ENCODE results near the gene XAGE1B. TPM values are rescaled to one million over a fixed set of nuclear protein-coding genes. Genes with fewer than 3 reads are reported as not detected.

The XAGE1B gene
- total and polyA plus RNA-seq, 2 of the 8 experiments (the other 6 are each of a cell fraction or from before 2014, with no cell fraction given) = not detected

DNA sequence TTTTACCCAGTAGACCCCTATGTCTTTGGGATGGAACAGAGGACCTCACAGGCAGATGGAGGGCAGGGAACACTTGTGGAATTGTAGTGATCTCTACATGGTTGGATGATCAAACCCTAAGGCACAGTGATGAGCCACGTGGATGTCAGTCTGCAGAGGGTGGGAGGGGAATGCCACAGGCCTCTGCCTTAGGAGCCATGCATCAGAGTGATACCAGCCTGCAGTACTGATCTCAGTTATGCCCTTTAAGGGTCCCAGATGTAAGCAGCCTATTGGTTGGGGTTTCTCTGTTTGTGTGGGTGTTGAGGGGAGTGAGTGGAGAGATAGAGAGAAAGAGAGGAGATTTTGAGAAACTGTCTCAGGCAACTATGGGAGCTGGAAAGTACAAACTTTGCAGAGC lies 39.9 kb upstream of the XAGE1B start:
- Histone ChIP-seq H3K4ac (replicated peaks; ENCODE audit: insufficient read length, low read depth, low read length) (no peak overlapping the region), H3K9ac (replicated peaks in 1 of 4; ENCODE audit: extremely low read depth in 1 of 4, low read depth in 3 of 4, low read length in 3 of 4) (no peak overlapping the region), H3K4me3 (ENCODE audit: extremely low read depth in 1 of 4, insufficient read depth in 2 of 4, low read depth in 3 of 4, low read length in 4 of 4) (no peak overlapping the region), H4K20me1 (replicated peaks in 1 of 2; ENCODE audit: control insufficient read depth in 1 of 2, insufficient read depth in 2 of 2, low read length in 2 of 2) (no peaks in the 10 kb centered on the region), H3K27me3 (replicated peaks in 1 of 4; ENCODE audit: control insufficient read depth in 3 of 4, extremely low read depth in 1 of 4, insufficient read depth in 3 of 4, low read length in 3 of 4) (no peaks in the 10 kb centered on the region), H2BK5ac (ENCODE audit: low read depth, low read length) (no peak overlapping the region), H3K4me2 (ENCODE audit: insufficient read depth in 1 of 2, low read depth in 2 of 2, low read length in 2 of 2) (no peak overlapping the region), H3K14ac (ENCODE audit: insufficient read length) (no peak overlapping the region), H2BK12ac (ENCODE audit: low read depth, low read length) (no peak overlapping the region), H2AFZ (ENCODE audit: low read length) (no peak overlapping the region), H3K9me3 (ENCODE audit: insufficient read depth in 2 of 2, low read depth in 1 of 2, low read length in 1 of 2) (no peaks in the 10 kb centered on the region), H3K56ac (replicated peaks; ENCODE audit: insufficient read length, low read depth, low read length) (no peak overlapping the region), H2BK15ac (ENCODE audit: low read length) (no peak overlapping the region), H3K4me1 (replicated peaks in 1 of 4; ENCODE audit: control insufficient read depth in 3 of 4, insufficient read depth in 4 of 4, low read length in 3 of 4) (no peaks in the 10 kb centered on the region), H3K23me2 (ENCODE audit: low read depth, low read length) (no peaks in the 10 kb centered on the region), H2BK20ac (ENCODE audit: low read length) (no peak overlapping the region), H2AK5ac (ENCODE audit: low read depth, low read length) (no peak overlapping the region), H3K18ac (ENCODE audit: extremely low read depth, low read length) (no peak overlapping the region), H3K27ac (ENCODE audit: low read depth, low read length) (no peak overlapping the region), H3K23ac (ENCODE audit: insufficient read length) (no peak overlapping the region), H4K8ac (ENCODE audit: extremely low read depth, insufficient read depth, low read length) (no peak overlapping the region), H4K5ac (ENCODE audit: insufficient read length, low read depth, low read length) (no peak overlapping the region), H3K79me2 (ENCODE audit: control insufficient read depth in 1 of 2, insufficient read depth in 2 of 2, low read length in 2 of 2) (no peaks in the 10 kb centered on the region), H2BK120ac (replicated peaks; ENCODE audit: low read depth, low read length) (no peak overlapping the region), H4K91ac (replicated peaks; ENCODE audit: insufficient read length, low read length) (no peak overlapping the region), H3K36me3 (ENCODE audit: control insufficient read depth in 2 of 4, insufficient read depth in 4 of 4, low read length in 3 of 4) (no peaks in the 10 kb centered on the region), H3K79me1 (ENCODE audit: low read depth, low read length) (no peaks in the 10 kb centered on the region)
- POLR2A ChIA-PET (ENCODE audit: partially characterized antibody) = no interaction called here
- CTCF ChIA-PET (ENCODE audit: partially characterized antibody) = interaction anchor here (0.6 kb wide), 1 partner anchor 18 kb away, joined by 3 read pairs; no protein-coding TSS in a partner anchor
- WGBS, 2 experiments (ENCODE audit: extremely low coverage in 1 of 2, insufficient coverage in 1 of 2, insufficient read length in 1 of 2, insufficient replicate concordance in 2 of 2, low coverage in 1 of 2, low lambda C conversion rate in 2 of 2, missing lambda C conversion rate in 1 of 2) = no CpG with 5 or more reads among the region's 1 CpG
- no peak for FAIRE-seq
- DNase-seq (ENCODE audit: low read depth in 1 of 2, low spot score in 2 of 2) = no peak
- TF ChIP-seq CBX5 (IDR thresholded peaks at IDR 0.05; ENCODE audit: low read depth, low read length) (no peak), RBBP5 (IDR thresholded peaks at IDR 0.05; ENCODE audit: borderline replicate concordance, low read depth, low read length) (no peak), SP4 (IDR thresholded peaks at IDR 0.05; ENCODE audit: low read length) (no peak), POU5F1 (IDR thresholded peaks at IDR 0.05; ENCODE audit: low read depth, low read length) (no peak), MAFK (IDR thresholded peaks at IDR 0.05; ENCODE audit: low read depth, low read length) (no peak), TBP (IDR thresholded peaks at IDR 0.05; ENCODE audit: low read depth, low read length) (no peak), JUN (IDR thresholded peaks at IDR 0.05; ENCODE audit: low read depth, low read length) (no peak)
- TF ChIP-seq, protein P1, sequence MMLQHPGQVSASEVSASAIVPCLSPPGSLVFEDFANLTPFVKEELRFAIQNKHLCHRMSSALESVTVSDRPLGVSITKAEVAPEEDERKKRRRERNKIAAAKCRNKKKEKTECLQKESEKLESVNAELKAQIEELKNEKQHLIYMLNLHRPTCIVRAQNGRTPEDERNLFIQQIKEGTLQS (IDR thresholded peaks at IDR 0.05; ENCODE audit: insufficient read depth, low read depth, low read length) = no peak
- TF ChIP-seq, protein P2, sequence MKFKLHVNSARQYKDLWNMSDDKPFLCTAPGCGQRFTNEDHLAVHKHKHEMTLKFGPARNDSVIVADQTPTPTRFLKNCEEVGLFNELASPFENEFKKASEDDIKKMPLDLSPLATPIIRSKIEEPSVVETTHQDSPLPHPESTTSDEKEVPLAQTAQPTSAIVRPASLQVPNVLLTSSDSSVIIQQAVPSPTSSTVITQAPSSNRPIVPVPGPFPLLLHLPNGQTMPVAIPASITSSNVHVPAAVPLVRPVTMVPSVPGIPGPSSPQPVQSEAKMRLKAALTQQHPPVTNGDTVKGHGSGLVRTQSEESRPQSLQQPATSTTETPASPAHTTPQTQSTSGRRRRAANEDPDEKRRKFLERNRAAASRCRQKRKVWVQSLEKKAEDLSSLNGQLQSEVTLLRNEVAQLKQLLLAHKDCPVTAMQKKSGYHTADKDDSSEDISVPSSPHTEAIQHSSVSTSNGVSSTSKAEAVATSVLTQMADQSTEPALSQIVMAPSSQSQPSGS (IDR thresholded peaks at IDR 0.05; ENCODE audit: low read length) = no peak
- TF ChIP-seq, protein P3, sequence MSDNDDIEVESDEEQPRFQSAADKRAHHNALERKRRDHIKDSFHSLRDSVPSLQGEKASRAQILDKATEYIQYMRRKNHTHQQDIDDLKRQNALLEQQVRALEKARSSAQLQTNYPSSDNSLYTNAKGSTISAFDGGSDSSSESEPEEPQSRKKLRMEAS (IDR thresholded peaks at IDR 0.05) = no peak

Data from H1 (cell line).